NT2/D1 (cell line): ENCODE measurements around the gene KRT15.

Experiments used
- DNase-seq: peaks from one replicate; pipeline ENCODE4 v3.0.0-alpha.2; 2011; ENCODE audit warnings: low read depth, low spot score
- H3K27me3 ChIP-seq: 2 replicates; pipeline ENCODE4 v1.6.0; 2011; ENCODE audit warnings: mild to moderate bottlenecking; ENCODE audit not compliant: insufficient read length, insufficient read depth
- H3K36me3 ChIP-seq: 2 replicates; pipeline ENCODE4 v1.6.1; 2011; ENCODE audit warnings: mild to moderate bottlenecking, low read length, mixed read lengths; ENCODE audit not compliant: insufficient read depth, insufficient read length
- H3K4me1 ChIP-seq: 2 replicates; pipeline ENCODE4 v1.5.1; 2011; ENCODE audit not compliant: insufficient read depth, insufficient read length
- H3K4me3 ChIP-seq: 2 replicates; pipeline ENCODE4 v1.5.1; 2011; ENCODE audit warnings: low read depth; ENCODE audit not compliant: insufficient read length
- H3K9ac ChIP-seq: 2 replicates; pipeline ENCODE4 v1.6.0; 2011; ENCODE audit warnings: low read depth; ENCODE audit not compliant: insufficient read length
- H3K9me3 ChIP-seq: 2 replicates; pipeline ENCODE4 v1.5.1; 2011; ENCODE audit warnings: mild to moderate bottlenecking, low read length; ENCODE audit not compliant: insufficient read depth
- SUZ12 ChIP-seq: IDR thresholded peaks from 2 replicates; pipeline ENCODE4 v1.6.1; 2011; ENCODE audit not compliant: insufficient read length, insufficient read depth; ENCODE audit errors: extremely low read depth
- YY1 ChIP-seq: IDR thresholded peaks from 2 replicates; pipeline ENCODE4 v1.6.1; 2011; ENCODE audit not compliant: insufficient read length, insufficient read depth
- ZNF274 ChIP-seq: IDR thresholded peaks from 2 replicates; pipeline ENCODE4 v1.6.1; 2011; ENCODE audit warnings: mild to moderate bottlenecking, low read depth, low read length

Gene KRT15

DNA sequence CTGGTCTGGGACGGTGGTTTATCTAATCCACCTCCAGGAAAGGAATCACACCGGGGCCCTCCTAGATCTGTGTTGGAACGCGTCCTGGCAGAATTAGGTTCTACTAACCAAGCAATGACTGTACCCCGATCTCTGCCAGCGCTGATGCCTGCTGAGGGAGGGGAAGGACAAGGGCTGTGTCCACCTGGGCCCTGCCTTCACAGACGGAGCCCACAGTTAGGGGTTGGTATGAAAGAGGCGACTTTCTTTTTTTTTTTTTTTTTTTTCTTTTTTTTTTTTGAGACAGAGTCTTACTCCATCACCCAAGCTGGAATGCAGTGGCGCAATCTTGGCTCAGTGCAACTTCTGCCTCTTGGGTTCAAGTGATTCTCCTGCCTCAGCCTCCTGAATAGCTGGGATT is 19.3 kb upstream of the KRT15 start:
- DNase-seq, result no peak
- no peaks in the 10 kb centered on the region for H3K9me3 ChIP-seq
- H3K4me3 ChIP-seq, result no peak overlapping the region
- no peaks in the 10 kb centered on the region for H3K36me3 ChIP-seq
- TF ChIP-seq ZNF274 (no peak), SUZ12 (no peak), YY1 (no peak)
- peaks cover 33% of the 10 kb centered on the region for H3K4me1 ChIP-seq
- no peaks in the 10 kb centered on the region for H3K27me3 ChIP-seq
- H3K9ac ChIP-seq, result no peak overlapping the region

DNA sequence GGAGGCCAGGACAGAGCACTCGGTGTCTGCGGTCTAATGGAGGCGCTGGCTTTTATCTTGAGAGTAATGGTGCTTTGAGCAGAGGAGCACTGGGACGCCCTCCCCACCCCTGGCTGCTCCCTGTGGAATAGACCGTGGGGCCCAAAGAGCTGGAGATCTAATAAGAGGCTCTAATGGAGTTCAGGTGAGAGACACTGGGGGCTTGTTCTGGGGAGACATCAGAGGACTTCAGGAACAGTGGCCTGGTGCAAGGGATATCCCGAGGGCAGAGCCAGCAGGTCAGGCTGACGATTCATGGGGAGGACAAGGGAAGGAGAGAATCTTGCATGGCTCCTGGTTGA is 18.9 kb upstream of the KRT15 start:
- TF ChIP-seq SUZ12 (no peak), YY1 (no peak), ZNF274 (no peak)
- H3K4me3 ChIP-seq, result no peak overlapping the region
- H3K9ac ChIP-seq, result no peak overlapping the region
- no peak for DNase-seq
- peaks cover 33% of the 10 kb centered on the region for H3K4me1 ChIP-seq
- H3K36me3 ChIP-seq, result no peaks in the 10 kb centered on the region
- no peaks in the 10 kb centered on the region for H3K27me3 ChIP-seq
- no peaks in the 10 kb centered on the region for H3K9me3 ChIP-seq

DNA sequence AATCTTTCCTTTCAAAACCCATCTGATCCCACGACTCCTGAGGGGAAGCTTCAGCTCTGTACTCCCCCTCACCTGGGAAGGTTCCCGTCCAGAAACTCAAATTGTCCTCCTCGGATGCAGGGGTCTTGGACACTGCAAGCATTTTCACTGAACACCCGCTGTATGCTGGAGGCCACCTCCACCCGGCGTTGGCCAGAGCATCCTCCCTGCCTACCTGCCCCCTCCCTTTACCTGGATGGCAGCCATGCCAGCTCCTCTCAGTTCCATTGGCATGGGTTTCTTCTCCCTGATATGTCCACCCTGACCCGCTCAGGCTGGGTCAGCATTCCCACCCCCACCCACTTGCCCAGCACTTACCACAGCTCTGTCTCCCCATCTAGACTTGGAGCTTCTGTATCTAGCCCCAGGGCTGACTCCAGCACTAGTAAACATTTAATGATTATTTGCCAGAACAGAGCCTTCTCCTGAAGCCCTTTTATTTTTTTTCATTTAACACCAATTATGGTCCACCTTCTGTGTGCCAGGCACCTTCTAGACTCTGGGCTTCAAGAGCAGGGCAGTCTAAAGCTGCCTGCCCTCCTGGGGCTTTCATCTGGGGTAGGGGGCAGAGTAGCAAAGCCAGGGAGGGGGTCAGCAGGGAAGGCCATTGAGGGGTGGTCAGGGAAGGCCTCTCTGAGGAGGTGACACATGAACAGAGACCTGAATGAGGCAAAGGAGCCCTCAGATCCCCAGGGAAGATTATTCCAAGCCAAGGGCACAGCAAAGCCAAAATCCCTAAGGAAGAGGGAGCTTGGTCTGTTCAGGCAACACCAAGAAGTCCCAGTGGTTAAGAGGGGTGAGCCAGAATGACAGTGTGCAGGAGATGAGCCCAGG is 18.3 kb upstream of the KRT15 start:
- H3K4me1 ChIP-seq, result peaks cover 33% of the 10 kb centered on the region
- H3K9ac ChIP-seq, result no peak overlapping the region
- no peaks in the 10 kb centered on the region for H3K36me3 ChIP-seq
- no peaks in the 10 kb centered on the region for H3K9me3 ChIP-seq
- no peak for TF ChIP-seq SUZ12
- TF ChIP-seq ZNF274, result no peak
- TF ChIP-seq YY1, result no peak
- H3K4me3 ChIP-seq, result no peak overlapping the region
- no peak for DNase-seq
- H3K27me3 ChIP-seq, result no peaks in the 10 kb centered on the region

DNA sequence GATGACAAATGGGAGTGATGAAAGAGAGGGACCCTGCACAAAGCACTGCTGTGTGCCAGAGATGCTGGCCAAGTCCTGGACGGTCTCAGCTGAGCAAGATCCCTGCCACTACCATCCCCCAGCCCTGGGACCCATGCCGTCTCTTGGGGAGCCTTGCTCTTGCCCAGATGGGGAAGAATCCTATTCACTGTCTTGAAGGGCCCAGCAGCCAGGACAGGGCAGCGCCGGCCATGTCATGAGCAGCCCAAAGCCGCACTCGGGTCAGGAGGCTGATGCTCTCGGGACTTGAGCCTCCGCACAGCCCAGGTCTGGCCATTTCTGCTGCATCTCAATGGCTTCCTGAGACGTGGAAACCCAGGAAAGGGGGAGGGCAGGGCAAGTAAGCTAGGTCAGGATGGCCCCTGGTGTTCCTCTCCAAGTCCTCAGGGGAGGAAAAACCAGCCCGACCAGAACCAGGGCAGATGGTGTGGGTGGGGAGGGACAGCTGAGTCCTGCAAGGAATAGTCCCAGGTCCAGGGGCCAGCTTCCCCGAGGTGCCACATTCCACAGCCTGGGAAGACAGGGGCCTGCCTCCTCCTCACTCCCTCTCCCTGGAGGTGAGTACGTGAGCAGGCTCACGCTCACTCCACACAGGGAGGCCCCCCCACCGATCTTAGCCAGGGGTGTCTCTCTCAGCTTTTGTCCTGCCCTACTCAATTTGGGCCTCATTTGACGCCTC is 17.2 kb upstream of the KRT15 start:
- Histone ChIP-seq H3K36me3 (no peaks in the 10 kb centered on the region), H3K4me1 (peaks cover 33% of the 10 kb centered on the region), H3K9ac (no peak overlapping the region), H3K4me3 (no peak overlapping the region), H3K9me3 (no peaks in the 10 kb centered on the region), H3K27me3 (no peaks in the 10 kb centered on the region)
- DNase-seq, result no peak
- TF ChIP-seq SUZ12 (no peak), ZNF274 (no peak), YY1 (no peak)

DNA sequence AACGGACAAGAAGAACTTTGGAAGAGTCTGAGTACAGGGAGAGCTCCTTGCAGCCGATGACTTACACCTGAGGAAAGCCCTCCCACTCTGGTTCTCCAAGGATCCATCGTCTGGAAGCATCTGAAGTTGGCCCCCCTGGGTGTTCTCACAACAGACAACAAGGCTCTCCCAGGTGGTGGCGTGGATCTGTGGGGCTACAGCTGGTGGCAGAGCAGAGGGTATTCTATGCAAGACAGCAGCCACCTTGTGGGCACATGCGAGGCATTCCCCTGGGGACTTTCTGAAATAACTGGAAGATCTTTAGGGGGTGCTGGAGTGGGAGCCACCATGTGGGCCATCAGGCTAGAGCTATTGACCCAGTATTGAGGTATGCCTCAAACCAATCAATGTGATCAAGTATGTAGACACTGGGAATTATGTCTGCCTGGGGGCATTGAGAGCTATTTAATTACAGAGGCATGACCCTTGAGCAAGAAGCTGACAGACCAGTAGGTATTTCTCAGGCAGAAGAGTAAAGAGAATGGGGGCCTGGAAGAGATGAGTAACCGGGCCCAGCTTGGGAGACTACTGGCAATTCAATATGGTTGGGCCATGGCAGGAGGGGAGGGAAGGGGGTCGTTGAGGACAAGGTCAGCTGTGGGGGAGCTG is 16.3 kb upstream of the KRT15 start:
- no peak overlapping the region for H3K9ac ChIP-seq
- H3K4me3 ChIP-seq, result no peak overlapping the region
- no peak for DNase-seq
- no peaks in the 10 kb centered on the region for H3K27me3 ChIP-seq
- TF ChIP-seq ZNF274, result no peak
- no peak for TF ChIP-seq SUZ12
- no peak for TF ChIP-seq YY1
- H3K9me3 ChIP-seq, result no peaks in the 10 kb centered on the region
- peaks cover 31% of the 10 kb centered on the region for H3K4me1 ChIP-seq
- H3K36me3 ChIP-seq, result no peaks in the 10 kb centered on the region

DNA sequence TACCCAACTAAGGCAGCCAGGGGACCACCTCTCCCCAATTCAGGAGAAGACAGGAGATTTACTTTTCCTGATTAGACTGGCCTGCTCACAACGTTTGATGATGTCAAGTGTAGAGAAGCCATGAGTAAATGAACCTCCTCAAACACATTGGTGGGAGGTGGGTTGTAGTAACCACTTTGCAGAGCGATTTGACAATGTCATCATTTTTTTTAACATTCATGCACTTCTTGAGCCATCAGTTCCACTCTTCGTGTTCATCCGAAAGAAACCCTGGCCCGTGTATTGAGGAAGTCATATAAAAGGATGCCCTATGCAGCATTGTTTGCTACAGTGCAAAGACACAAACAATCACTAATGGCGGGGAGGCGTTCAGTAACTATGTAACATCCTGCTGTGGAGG is 14.9 kb upstream of the KRT15 start:
- Histone ChIP-seq H3K9me3 (no peaks in the 10 kb centered on the region), H3K27me3 (no peaks in the 10 kb centered on the region), H3K4me1 (peaks cover 32% of the 10 kb centered on the region), H3K4me3 (no peak overlapping the region), H3K36me3 (no peaks in the 10 kb centered on the region), H3K9ac (no peak overlapping the region)
- TF ChIP-seq ZNF274, result no peak
- TF ChIP-seq YY1, result no peak
- no peak for TF ChIP-seq SUZ12
- no peak for DNase-seq

DNA sequence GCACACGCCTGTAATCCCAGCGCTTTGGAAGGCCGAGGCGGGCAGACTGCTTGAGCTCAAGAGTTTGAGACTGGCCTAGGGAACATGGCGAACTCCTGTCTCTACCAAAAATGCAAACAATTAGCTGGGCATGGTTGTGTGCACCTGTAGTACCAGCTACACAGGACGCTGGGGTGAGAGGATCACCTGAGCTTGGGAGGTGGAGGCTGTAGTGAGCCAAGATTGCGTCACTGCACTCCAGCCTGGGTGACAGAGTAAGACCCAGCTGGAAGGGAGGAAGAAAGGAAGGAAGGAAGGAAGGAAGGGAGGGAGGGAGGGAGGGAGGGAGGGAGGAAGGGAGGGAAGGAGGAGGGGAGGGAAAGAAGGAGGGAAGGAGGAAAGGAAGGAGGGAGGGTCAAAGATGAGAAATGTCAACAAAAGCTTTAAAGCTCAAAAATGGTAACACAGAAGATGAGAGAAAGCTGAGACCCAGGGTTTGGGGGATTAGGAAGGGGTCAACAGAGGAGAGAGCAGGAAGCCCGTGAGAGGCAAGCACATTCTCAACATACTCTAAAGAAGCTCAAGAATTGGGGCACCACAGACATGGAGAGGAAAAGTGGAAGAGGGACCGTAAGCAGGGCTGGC is 14.4 kb upstream of the KRT15 start:
- Histone ChIP-seq H3K27me3 (no peaks in the 10 kb centered on the region), H3K4me1 (peaks cover 29% of the 10 kb centered on the region), H3K9me3 (no peaks in the 10 kb centered on the region), H3K4me3 (no peak overlapping the region), H3K36me3 (no peaks in the 10 kb centered on the region), H3K9ac (no peak overlapping the region)
- no peak for TF ChIP-seq ZNF274
- no peak for DNase-seq
